HL-60 (cell line): Measurements from ENCODE around the gene INSL3.
"Not testable (repeated sequence)": the region's sequence is repeated elsewhere in the genome, so short reads cannot be mapped to it uniquely, and the experiment has no call there.

Experiments used
- DNase-seq, 2 experiments: peaks; one replicate each; pipeline ENCODE4 v3.0.0-alpha.2; 2010 to 2020; ENCODE audit warnings: low read depth in 1 of 2, low spot score in 1 of 2
- H3K27ac ChIP-seq: fragments of 250-450 bp; sonication (Bioruptor Pico); replicated peaks from 2 replicates; pipeline ENCODE4 v1.5.1; 2020; ENCODE audit warnings: mild to moderate bottlenecking, moderate library complexity
- H3K27me3 ChIP-seq: fragments of 250-450 bp; sonication (Bioruptor Pico); 2 replicates; pipeline ENCODE4 v1.5.1; 2021; ENCODE audit warnings: mild to moderate bottlenecking, moderate library complexity; ENCODE audit not compliant: insufficient read depth, poor library complexity, severe bottlenecking
- H3K4me3 ChIP-seq: replicated peaks from 2 replicates; pipeline ENCODE4 v1.5.1; 2011; ENCODE audit warnings: mild to moderate bottlenecking, control low read depth, low read length; ENCODE audit not compliant: insufficient read depth
- GABPA ChIP-seq: IDR thresholded peaks from 2 replicates; pipeline ENCODE4 v1.6.1; 2012; ENCODE audit warnings: low read depth
- POLR2AphosphoS5 ChIP-seq: IDR thresholded peaks from 2 replicates; pipeline ENCODE4 v1.6.1; 2012; ENCODE audit warnings: low read depth
- SPI1 ChIP-seq: IDR thresholded peaks from 2 replicates; pipeline ENCODE4 v1.6.1; 2012; ENCODE audit warnings: low read depth, mild to moderate bottlenecking, borderline replicate concordance
- TF ChIP-seq, protein P1 (sequence below): IDR thresholded peaks from 2 replicates; pipeline ENCODE4 v1.6.1; 2012; ENCODE audit warnings: low read depth; ENCODE audit not compliant: insufficient replicate concordance
- TF ChIP-seq, protein P2 (sequence below): IDR thresholded peaks from one replicate; pipeline ENCODE4 v1.5.1; 2011; ENCODE audit warnings: low read length, control low read depth, inconsistent platforms; ENCODE audit not compliant: insufficient read depth

Gene INSL3

DNA sequence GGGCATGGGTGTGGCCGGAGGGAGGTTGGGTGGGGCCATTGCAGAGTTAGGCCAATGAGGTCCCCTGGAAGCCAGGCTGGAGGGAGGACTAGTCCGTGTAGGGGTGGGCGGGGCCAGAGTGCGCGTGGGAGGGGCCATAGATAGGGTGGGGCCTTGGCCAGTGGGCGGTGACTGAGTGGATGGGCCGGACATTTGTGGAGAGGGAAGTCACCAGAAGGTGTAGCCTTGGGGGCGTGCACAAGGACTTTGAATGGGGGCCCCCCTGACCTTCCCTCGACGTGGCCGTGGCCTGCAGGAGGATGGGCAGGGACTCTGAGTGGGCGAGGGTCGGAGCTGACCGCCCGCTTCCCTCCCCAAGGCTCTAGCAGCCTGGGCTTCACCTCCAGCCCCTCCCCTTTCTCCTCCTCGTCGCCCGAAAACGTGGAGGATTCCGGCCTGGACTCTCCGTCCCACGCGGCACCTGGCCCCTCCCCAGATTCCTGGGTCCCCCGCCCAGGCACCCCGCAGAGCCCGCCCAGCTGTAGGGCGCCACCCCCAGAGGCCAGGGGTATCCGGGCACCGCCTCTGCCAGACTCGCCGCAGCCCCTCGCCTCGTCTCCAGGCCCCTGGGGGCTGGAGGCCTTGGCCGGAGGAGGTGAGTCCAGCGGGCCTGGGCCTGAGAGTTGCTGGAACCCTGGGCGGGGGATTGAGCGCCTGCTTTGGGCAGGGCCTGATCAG lies 42.9 kb downstream of the INSL3 start:
- TF ChIP-seq, protein P1, sequence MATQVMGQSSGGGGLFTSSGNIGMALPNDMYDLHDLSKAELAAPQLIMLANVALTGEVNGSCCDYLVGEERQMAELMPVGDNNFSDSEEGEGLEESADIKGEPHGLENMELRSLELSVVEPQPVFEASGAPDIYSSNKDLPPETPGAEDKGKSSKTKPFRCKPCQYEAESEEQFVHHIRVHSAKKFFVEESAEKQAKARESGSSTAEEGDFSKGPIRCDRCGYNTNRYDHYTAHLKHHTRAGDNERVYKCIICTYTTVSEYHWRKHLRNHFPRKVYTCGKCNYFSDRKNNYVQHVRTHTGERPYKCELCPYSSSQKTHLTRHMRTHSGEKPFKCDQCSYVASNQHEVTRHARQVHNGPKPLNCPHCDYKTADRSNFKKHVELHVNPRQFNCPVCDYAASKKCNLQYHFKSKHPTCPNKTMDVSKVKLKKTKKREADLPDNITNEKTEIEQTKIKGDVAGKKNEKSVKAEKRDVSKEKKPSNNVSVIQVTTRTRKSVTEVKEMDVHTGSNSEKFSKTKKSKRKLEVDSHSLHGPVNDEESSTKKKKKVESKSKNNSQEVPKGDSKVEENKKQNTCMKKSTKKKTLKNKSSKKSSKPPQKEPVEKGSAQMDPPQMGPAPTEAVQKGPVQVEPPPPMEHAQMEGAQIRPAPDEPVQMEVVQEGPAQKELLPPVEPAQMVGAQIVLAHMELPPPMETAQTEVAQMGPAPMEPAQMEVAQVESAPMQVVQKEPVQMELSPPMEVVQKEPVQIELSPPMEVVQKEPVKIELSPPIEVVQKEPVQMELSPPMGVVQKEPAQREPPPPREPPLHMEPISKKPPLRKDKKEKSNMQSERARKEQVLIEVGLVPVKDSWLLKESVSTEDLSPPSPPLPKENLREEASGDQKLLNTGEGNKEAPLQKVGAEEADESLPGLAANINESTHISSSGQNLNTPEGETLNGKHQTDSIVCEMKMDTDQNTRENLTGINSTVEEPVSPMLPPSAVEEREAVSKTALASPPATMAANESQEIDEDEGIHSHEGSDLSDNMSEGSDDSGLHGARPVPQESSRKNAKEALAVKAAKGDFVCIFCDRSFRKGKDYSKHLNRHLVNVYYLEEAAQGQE: no peak
- TF ChIP-seq POLR2AphosphoS5: 0 out of 2 replicates have a peak, but pooled peaks have one; percentile 9
- no peak overlapping the region for H3K4me3 ChIP-seq
- no peak overlapping the region for H3K27ac ChIP-seq
- DNase-seq: peak in 1 of 2 experiments; percentile 64
- no peaks in the 10 kb centered on the region for H3K27me3 ChIP-seq

DNA sequence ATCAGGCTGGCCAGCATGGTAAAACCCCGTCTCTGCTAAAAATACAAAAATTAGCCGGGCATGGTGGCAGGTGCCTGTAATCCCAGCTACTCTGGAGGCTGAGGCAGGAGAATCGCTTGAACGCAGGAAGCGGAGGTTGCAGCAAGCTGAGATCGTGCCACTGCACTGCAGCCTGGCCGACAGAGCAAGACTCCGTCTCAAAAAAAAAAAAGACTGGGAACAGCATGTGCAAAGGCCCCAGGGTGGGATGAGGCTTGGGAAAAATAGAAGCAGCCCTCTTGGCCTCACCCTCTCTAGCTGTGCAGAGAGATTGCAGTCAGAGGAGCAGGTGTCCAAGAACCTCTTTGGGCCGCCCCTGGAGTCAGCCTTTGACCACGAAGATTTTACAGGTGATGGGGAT lies 43.5 kb downstream of the INSL3 start:
- not testable (repeated sequence) for H3K27me3 ChIP-seq, H3K27ac ChIP-seq, H3K4me3 ChIP-seq, DNase-seq
- TF ChIP-seq POLR2AphosphoS5: 0 out of 2 replicates have a peak, but pooled peaks have one; percentile 11

DNA sequence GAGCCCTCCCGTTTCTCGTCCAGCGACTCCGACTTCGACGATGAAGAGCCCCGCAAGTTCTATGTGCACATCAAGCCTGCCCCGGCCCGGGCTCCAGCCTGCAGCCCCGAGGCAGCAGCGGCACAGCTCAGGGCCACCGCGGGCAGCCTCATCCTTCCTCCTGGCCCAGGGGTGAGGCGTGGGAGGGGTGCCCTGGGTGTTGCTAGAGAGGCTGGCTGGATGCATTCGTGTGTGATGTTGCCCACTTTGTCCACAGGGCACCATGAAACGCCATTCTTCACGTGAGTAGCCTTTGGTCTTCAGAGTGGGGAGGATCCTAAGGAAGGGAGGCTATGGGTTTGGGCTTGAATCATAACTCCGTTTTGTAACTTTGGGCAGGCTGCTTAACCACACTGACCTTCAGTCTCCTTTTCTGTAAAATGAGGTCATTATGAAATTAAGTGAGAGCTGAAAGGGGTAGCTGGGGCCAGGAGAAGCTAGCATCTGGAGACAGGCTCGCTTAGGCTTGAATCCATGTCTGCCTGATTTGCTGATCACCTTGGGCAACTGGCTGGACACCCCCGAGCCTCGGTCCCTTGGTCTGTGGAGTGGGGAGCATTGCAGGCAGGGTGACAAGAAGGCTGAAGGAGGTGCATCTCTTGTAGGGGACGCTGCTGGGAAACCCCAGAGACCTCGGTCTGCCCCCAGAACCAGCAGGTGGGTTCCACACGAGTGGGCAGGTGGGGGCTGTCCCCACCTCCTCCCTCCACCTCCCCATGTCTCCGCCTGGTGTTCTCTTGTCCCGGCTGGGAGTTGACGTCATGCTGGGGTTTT lies 45.1 kb downstream of the INSL3 start:
- TF ChIP-seq POLR2AphosphoS5 (no peak), GABPA (no peak), SPI1 (no peak)
- TF ChIP-seq, protein P2, sequence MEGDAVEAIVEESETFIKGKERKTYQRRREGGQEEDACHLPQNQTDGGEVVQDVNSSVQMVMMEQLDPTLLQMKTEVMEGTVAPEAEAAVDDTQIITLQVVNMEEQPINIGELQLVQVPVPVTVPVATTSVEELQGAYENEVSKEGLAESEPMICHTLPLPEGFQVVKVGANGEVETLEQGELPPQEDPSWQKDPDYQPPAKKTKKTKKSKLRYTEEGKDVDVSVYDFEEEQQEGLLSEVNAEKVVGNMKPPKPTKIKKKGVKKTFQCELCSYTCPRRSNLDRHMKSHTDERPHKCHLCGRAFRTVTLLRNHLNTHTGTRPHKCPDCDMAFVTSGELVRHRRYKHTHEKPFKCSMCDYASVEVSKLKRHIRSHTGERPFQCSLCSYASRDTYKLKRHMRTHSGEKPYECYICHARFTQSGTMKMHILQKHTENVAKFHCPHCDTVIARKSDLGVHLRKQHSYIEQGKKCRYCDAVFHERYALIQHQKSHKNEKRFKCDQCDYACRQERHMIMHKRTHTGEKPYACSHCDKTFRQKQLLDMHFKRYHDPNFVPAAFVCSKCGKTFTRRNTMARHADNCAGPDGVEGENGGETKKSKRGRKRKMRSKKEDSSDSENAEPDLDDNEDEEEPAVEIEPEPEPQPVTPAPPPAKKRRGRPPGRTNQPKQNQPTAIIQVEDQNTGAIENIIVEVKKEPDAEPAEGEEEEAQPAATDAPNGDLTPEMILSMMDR: no peak
- TF ChIP-seq, protein P1: no peak
- H3K4me3 ChIP-seq: no peak overlapping the region
- no peak overlapping the region for H3K27ac ChIP-seq
- no peaks in the 10 kb centered on the region for H3K27me3 ChIP-seq
- no peak for DNase-seq

DNA sequence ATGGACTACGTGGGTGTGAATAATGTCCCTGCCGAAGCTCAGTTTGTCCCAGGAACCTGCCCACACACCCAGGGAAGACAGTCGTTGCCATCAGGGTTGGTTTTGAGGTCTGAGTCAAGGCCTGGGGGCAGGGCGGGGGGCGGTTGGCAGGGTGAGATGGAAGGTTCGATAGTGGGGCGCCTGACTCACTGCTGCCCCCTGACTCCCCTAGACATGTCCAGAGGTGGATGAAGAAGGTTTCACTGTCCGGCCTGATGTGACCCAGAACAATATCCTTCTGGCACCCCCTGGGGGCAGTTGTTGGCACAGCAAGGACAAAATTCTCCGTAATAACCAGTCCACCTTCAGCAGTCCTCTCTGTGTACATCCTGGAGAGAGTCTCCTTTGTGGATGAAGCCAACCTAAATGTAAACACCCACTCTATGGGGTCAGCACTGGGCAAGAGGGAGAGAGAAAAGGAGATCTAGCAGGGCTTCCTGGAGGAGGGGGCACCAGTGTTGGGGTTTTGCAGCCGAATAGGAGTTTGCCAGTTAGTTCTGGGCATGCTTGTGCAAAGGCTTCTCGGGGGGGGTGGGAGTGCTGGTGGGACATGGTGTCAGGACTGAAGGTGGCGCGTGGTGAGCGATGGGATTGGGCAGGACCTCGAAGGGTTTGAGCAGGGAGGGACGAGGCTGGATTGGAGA lies 45.9 kb downstream of the INSL3 start:
- TF ChIP-seq, protein P2: peak; percentile 79
- TF ChIP-seq SPI1: no peak
- TF ChIP-seq, protein P1: no peak
- no peak for TF ChIP-seq POLR2AphosphoS5
- no peak overlapping the region for H3K27ac ChIP-seq
- DNase-seq: peak in 1 of 2 experiments; percentile 46
- H3K4me3 ChIP-seq: no peak overlapping the region
- H3K27me3 ChIP-seq: no peaks in the 10 kb centered on the region
